Stimulated activated CD4-positive, alpha-beta T cell treated with anti-CD3 and anti-CD28 coated beads, Interleukin-15, amount 100 ng/mL, for 24 hours (primary cell): ENCODE results near the gene PRR35.

Experiments
- DNase-seq: peaks from one replicate; pipeline ENCODE4 v3.0.0-alpha.2; 2020

Gene PRR35

GRCh38 chr16:549544-550263 lies 10.5 kb upstream of the PRR35 start:
- no peak for DNase-seq

GRCh38 chr16:551210-551609 lies 9.0 kb upstream of the PRR35 start:
- no peak for DNase-seq

- DNase-seq = no peak
Measured at GRCh38 chr16:552171-552570, 8.0 kb upstream of the PRR35 start.

GRCh38 chr16:553601-554296 lies 6.4 kb upstream of the PRR35 start:
- no peak for DNase-seq

GRCh38 chr16:554297-554621 lies 5.9 kb upstream of the PRR35 start:
- DNase-seq = no peak

GRCh38 chr16:554640-555365 lies 5.4 kb upstream of the PRR35 start:
- DNase-seq = no peak

- DNase-seq = no peak
Measured at GRCh38 chr16:555528-556473, 4.4 kb upstream of the PRR35 start.

GRCh38 chr16:556474-557173 lies 3.6 kb upstream of the PRR35 start:
- no peak for DNase-seq

GRCh38 chr16:557463-558297 lies 2.5 kb upstream of the PRR35 start:
- no peak for DNase-seq

GRCh38 chr16:558298-559020 lies 1.7 kb upstream of the PRR35 start:
- DNase-seq = no peak

GRCh38 chr16:559021-559380 lies 1.2 kb upstream of the PRR35 start:
- no peak for DNase-seq

GRCh38 chr16:559411-560203 lies 587 bp upstream of the PRR35 start:
- DNase-seq = no peak

GRCh38 chr16:560701-561412 lies 663 bp downstream of the PRR35 start:
- DNase-seq = no peak

GRCh38 chr16:561413-561794 lies 1.2 kb downstream of the PRR35 start:
- DNase-seq = no peak

GRCh38 chr16:561957-562938 lies 2.1 kb downstream of the PRR35 start:
- DNase-seq = no peak

- DNase-seq = no peak
Measured at GRCh38 chr16:563072-563644, 3.0 kb downstream of the PRR35 start.

- no peak for DNase-seq
Measured at GRCh38 chr16:564690-565418, 4.7 kb downstream of the PRR35 start.
